SKM-1 (cell line): ENCODE measurements around the gene RPL39L.
"Not testable (repeated sequence)": the region's sequence is repeated elsewhere in the genome, so short reads cannot be mapped to it uniquely, and the experiment has no call there.

Experiments
- DNase-seq: peaks from one replicate; lab custom pipeline; 2025; ENCODE audit not compliant: unreplicated experiment; lab: John Stamatoyannopoulos, UW

The RPL39L gene

DNA sequence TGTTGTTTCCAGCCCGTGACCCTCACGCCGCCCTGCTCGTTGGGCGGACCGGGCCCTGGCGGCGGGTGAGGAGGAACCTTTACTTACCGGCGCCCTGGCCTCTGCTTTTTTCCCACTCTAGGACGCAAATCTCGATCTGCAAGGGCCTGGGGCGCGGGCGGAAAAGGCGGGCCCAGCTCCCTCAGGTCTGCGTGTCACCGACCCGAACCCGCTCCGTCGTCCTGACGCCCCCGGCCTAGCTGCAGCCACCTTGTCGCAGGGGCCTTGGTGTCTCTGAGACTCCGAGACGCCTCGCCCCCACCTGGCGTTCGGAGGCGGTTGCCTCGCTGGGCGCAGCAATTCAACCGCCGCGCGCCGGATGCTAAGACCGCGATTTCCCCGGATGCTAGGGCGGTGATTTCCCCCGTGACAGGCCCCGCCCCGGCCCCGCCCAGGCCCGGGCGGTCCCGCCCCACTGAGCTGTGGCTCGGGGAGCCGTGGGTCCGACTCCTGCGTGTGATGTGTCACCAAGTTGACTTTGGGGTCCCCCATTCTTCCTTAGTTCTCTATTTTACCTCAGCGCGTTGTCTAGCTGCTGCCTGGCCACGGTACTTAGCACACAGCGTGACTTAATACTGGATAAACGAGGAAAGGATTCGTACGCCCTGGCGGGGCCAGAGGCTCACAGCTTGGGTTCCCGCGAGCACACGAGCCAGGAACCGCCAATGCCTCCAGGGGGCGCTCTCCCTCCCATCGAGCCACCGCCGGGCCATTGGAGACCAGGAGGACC is at the start of gene RPL39L:
Gene RPL39L, minus strand, starts transcription at position 371 of the 769 bp plus-strand sequence. CDS start 18,196 bp downstream, outside the sequence.
- peak; percentile 87 for DNase-seq

DNA sequence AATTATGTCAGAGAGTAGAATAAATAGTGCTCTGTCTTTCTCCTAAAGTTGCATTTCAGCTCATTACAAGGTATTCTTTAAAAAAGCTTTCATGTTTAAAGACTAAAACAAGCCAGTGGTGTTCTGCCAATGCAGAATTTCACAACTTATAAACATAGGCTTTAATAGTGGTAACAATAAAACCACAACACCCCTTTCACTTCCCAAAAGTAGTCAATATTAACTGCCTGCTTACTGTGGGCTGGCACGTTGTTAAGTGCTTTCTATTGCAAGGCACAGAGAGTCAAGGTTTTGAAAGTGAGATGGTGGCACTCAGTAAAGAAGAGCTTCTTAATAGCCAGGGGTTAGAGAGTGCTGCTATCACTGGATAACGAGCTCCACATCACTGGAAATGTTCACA is 49.6 kb upstream of the RPL39L start:
- no peak for DNase-seq

DNA sequence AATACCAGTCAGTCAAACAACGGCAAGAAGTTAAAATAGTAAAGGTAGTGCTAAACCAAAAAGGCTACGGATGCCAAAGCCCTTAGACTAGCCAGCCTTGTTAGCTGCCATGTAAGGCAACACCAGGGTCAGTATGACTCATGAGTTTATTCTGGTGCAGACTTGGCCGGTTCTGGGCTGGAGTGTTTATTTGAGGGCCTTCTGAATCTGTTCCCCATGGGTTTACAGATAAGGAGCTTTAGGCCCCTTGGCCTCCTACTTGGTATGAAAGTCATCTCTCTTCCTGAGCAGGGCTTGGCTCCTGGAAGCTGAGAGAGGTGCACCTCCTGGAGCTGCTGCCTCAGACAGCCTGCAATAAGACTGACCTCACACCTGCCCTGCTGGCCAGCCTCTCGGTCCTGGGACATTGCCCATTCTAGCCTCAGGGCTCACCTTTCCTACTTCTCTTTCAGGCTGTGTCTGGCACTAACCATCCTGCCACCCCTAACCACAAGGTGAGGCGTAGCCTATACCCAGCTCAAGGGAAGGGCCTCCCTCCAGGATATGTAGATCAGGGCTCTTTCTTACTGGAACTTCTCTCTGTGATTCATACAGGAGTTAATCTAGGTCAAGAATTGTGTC is 47.6 kb upstream of the RPL39L start:
- DNase-seq = no peak

DNA sequence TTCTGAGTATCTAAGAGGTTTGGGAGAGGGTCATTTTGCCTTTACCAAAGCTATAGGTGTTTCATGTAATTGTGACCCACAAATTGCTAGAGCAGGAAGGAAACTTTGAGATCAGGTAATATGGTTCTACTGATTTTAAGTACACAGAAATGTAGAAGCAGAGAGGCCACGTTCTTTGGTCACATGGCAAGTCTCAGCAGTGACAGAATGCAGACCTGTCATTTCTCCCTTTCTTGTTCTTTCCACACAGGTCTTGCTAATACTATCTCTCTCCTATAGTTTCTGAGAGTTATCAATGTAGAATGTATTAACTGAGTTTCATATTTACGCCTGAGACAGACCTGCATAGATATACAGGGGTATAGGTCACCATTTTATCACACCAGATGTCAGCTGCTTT is 47.1 kb upstream of the RPL39L start:
- DNase-seq = no peak

DNA sequence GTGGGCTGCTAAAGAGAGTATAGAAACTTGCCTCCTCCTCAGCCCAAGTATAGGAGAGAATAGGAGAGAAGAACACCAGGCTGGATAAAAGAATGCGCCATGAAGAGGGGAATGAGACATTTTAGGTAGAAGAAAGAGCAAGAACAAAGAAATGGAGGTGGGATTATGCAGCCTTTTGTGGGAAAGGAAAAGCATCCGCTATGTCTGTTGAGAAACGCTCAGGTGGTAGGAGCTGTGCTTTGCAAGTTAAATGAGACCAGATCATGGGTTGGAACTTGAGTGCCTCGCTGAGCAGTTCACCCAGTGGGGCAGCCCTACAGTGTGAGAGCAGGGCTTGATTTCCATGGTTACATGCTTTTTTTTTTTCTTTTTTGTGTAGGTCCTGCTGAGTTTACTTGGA is 46.5 kb upstream of the RPL39L start:
- DNase-seq = no peak

DNA sequence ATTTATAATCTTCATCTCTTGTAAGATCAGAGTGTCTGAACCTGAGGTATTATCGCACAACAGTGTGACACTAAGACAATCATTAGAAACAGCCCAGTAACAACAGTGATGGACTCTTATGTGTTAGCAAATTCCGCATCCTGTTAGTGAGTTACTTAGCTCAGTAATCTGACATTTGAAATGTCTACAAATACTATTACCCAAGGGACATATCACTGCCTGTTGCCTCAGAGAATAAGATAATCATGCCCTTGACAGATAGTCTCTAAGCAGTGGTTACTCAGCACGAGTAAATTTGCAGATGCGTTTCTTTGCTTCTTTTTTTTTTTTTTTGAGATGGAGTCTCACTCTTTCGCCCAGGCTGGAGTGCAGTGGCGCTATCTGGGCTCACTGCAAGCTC is 44.6 kb upstream of the RPL39L start:
- no peak for DNase-seq

DNA sequence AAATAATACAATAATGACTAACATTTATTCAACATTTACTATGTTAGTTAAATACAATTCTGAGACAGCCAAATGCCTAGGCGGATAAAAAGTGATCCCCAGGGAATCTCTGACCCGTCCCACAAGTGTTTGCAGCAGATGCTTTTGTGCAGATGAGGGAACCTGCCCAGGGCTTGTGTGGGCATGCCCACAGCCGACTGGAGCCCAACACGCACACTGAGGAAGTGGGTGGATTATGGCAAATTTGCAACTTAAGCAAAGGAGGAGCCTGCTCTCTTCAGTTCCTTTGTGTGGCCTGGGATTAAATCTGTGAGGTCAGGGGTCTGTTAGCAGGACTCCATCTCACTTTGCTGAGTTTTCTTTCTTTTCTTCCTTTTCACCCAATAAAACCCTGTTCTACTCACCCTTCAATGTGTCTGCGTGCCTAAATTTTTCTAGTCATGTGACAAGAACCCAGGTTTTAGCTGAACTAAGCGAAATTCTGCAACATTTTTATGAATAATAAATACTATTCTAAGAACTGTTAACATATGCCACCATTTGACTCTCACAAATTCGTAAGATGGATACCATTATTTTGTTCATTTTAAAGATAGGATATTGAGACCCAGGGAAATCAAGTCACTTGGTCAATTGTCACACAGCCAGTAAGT is 44.0 kb upstream of the RPL39L start:
- peak; percentile 42 for DNase-seq

DNA sequence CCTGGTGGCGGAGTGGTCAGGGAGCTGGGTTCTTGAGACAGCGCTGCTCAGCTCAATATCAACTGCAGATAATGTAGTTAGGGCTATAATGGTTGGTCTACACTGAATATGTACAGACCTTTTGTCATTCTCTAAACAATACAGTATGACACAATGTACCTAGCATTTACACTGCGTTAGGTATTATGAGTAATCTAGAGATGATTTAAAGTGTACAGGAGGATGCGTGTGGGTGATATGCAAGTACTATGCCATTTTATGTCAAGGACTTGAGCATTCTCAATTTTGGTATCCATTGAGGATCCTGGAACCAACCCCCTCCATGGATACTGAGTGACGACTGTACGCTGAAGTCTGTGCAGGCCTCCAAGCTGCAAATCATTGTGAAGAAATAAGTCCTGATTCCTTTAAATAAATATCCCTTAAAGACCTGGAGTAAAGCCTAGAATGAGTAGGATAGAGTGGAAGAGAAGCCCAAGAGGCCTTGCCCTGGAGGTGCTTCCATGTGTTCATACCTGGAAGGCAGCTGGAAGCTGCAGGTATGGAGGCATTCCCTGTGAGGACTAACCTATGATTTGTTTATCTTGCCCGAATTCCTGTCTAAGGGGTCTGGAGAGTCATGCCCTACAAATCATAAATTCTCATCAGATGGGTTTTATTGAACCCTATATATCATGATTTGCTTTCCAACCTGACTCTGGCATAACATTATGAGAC is 42.3 kb upstream of the RPL39L start:
- no peak for DNase-seq

DNA sequence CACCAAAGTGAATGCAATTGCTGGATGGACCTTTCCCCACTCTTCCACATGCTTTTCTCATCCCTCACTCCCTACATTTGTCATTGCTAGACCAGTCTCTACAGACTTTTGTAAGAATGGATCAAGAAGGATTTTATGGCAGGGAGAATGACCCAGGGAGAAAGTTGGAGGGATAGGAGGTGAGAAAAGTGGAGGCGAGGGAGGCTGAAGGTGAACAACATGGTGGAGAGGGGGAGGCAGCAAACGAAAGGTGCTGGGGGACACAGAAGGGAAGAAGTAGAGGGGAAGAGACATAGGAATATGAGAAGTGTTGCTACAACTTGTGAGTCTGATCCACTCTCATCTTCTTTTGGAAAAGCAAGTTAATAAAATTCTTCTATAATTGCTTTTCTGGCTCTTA is 33.6 kb upstream of the RPL39L start:
- DNase-seq = no peak

DNA sequence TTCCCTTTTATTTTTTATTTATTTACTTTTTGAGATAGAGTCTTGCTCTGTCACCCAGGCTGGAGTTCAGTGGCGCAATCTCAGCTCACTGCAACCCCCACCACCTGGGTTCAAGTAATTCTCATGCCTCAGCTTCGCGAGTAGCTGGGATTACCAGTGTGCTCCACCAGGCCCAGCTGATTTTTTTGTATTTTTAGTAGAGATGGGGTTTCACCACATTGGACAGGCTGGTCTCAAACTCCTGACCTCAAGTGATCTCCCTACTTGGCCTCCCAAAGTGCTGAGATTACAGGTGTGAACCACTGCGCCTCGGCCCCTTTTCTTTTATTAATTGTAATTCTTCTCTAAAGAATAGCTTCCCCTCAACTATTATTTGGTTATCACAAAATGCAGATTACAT is 31.6 kb upstream of the RPL39L start:
- not testable (repeated sequence) for DNase-seq

DNA sequence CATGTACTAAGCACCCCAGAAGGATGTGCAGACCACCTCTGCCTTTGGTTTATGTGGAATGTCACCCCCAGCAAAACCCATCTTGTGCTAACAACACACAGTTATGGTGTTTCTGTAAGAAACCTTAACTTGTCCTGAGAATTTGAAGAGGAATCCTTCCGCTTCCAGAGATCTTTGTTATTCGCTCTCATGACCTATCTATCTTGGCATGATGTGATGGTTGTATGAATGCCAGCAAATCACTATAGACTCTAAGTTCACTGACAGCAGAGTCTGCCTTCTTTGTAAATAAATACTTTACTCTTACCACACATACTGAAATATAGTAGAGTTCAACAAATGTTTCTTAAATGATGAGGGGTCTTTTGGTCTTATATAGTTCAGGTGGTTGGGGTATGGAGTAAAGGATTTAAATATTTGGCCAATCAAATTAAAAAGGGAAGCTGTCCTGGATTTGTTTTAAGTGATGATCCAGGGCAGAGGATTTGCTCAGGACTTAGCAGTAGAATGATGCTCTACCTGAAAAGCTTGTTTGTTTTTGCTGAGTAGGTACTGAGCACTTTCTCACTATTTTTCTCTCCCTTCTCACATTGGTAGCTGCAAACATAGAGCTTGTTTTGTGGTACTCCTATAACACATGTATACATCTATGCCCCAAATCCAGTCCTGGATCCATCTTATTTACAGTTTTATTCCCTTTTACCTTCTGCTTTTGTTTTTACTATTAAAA is 30.1 kb upstream of the RPL39L start:
- no peak for DNase-seq

DNA sequence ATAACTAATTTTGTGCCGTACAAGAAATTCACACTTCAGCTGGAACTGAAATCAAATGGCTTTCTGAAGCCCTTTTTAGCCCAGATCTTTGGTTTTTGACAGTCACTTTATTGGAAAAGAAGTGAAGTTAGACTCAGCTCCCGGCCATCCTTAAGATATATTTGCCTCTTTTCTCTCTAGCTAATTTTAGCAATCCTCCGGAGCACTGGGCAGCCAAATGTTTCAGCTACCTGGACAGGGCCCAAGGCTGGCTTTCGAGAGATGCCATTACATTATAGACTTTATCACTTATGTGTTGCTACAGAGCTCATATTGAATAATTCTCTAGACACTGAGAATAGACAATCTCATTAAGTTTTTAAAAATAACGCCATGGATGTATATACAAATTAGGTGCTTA is 28.5 kb upstream of the RPL39L start:
- no peak for DNase-seq

DNA sequence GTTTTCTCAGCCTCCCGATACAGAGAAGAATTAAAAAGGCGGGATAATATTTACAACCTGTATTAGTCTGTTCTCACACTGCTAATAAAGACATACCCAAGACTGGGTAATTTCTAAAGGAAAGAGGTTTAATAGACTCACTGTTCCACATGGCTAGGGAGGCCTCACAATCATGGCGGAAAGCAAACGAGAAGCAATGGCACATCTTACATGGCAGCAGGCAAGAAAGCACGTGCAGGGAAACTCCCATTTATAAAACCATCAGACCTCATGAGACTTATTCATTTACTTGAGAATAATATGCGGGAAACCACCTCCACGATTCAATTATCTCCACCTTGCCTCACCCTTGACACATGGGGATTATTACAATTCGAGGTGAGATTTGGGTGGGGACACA is 27.5 kb upstream of the RPL39L start:
- no peak for DNase-seq

DNA sequence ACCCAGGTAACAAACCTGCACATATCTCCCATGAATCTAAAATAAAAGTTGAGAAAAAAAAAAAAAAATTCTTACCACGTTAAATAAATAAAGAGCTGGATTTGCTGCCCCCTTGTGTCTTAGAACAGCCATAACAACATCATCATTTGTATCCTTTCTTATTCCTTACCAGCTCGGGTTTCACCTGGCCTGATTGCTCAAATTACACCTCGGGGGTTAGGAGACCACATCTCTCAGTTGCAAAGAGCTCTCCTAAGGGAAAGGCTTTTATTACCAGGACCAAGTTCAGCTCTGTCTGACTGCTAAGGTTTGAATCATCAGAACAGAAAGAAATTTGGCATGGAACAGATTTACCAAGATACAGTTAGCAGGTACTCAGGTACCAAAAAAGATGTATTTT is 25.8 kb upstream of the RPL39L start:
- DNase-seq = peak; percentile 39

DNA sequence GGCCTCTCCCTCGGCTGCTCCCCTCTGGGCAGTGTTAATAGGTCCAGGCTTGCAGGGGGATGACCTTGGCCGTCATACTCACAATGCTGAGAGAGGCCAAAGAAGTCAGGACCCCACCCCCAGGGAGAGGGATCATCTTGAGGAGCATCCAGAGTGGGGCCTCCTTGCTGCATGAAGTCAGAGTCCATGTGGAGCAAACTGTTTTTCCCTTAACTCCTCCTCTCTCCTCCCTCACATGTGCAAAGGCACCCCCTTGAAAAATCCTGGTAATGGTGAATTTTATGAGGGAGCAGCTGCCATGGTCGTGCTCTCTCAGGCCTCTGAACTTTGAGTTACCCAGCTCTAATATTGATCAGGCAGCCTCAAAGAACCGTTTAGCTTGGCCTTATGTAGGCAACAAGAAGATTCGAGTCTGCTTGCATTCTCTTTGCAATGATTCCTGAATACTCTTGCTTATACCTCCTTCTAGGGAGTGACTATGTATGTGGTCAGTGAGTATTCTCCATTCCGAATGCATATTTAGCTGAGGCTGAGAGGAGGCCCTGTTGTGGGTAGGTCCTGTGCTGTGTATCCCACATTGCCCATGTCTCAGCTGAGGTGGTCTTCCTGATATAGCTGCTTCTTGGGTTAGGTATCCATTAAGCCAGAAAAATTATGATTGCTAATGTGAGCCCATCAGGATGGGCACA is 23.1 kb upstream of the RPL39L start:
- no peak for DNase-seq

DNA sequence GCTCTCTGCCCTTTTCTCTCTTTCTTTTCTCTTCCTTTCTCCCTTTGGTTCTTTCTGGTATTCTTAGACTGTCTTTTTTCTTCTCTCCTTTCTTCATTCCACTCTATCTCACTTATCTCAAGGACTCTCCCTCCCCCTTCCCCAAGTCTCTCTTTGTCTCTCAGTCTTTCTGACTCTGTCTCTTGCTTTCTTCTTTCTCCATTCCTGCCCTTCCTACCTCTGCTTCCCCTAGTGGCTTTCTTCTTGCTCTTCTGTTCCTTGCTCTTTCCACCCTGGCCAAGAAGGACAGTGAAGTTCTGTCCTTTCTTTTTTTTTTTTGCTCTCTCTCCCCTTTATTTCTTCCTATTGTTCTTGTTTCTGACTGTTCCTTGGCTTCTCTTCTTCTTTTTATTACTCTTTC is 22.3 kb upstream of the RPL39L start:
- DNase-seq = no peak

DNA sequence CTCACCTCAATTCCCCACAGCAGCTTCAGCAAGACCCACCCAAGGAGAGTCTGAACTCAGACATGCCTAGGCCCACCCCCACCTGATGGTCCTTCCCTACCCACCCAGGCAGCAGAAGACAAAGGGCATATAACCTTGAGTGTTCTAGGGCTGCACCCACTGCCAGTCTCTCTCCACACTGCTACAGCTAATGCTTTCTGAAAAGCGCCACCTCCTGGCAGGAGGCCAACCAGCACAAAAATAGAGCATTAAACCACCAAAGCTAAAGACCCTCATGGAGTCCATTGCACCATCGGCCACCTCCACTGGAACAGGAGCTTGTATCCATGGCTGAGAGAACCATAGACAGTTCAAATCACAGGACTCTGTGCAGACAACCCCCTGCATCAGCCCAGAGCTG is 11.3 kb upstream of the RPL39L start:
- no peak for DNase-seq

DNA sequence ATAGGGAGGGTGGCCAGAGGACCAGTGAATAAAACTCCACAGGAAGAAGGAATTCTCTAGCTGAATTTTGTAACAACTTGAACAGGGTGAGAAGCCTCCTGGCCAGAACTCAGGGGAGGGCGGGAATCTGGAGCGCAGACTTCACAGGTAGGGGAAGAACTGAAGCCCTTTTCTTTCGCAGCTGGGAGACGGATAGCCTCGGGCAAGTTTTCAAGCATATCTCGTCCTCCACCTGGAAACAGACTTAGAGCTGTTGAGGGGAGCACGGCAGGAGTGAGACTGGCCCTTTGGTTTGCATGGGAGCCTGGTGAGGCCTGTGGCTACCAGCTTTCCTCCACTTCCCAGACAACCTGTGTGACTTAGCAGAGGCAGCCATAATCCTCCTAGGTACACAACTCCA is 10.9 kb upstream of the RPL39L start:
- DNase-seq = no peak

DNA sequence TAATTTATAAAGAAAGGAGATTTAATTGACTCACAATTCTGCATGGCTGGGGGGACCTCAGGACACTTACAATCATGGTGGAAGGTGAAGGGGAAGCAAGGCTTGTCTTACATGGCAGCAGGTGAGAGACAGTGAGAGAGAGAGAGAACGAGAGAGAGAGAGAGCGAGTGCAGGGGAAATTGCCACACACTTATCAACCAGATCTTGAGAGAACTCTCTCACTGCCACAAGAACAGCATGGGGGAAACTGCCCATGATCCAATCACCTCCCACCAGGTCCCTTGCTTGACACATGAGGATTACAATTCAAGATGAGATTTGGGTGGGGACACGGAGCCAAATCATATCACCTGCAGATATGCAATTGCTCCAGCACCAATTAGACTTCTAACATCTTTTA is 7.1 kb upstream of the RPL39L start:
- no peak for DNase-seq

DNA sequence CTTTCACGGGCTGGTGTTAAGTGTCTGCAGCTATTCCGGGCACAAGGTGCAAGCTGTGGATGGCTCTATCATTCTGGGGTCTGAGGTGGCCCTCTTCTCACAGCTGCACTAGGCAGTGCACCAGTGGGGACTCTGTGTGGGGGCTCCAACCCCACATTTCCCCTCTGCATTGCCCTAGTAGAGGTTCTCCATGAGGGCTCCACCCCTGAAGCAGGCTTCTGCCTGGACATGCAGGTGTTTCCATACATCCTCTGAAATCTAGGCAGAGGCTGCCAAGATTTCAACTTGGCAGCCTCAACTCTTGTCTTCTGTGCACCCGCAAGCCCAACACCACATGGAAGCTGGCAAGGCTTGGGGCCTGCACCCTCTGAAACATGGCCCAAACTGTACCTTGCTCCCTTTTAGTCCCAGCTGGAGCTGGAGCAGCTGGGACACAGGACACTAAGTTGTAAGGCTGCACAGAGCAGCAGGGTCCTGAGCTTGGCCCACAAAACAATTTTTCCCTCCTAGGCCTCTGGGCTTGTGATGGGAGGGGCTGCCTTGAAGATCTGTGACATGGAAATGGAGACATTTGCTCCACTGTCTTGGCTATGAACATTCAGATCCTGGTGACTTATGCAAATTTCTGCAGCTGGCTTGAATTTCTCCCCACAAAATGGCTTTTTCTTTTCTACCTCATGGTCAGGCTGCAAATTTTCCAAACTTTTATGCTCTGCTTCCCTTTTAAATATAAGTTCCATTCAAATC is 6.0 kb upstream of the RPL39L start:
- DNase-seq = no peak
